HTERT RPE-1 (cell line): ENCODE results near the gene ABCC11.

ENCODE experiments used
- in situ Hi-C: fragments of 300-500 bp; cut with MboI; formaldehyde crosslinking; loops from 4 replicates; pipeline ENCODE4 v1.14.3; 2020; ENCODE audit warnings: low sequenced_read_pairs

The ABCC11 gene

GRCh38 chr16:48247311-48247710 lies at the start of gene ABCC11:
ABCC11 (minus strand) TSS chr16:48247539; CDS start chr16:48231921, 15,618 bp downstream.
- in situ Hi-C loops = no loop called here

GRCh38 chr16:48295488-48296281 lies 48.3 kb upstream of the ABCC11 start:
- in situ Hi-C loops = no loop called here

- in situ Hi-C loops = no loop called here
Observed at GRCh38 chr16:48294724-48295123, 47.4 kb upstream of the ABCC11 start.

DNA sequence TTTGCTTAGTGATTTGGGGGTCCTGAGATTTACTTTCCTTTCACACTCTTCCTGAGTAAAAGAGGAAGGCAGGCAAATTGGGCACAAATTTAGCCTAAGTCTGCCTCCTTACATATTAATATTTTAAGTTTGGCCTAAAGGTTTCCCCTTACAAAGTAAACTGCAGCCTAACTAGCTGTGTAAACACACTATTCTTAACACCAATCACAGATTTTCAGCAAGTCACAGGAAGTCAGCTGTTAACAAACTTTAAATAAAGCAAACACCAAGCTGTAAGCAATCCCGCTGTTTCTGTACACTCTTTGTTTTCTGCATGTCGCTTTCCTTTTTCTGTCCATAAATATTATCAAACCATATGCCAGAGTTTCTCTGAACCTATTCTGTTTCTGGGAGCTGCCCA lies 45.1 kb upstream of the ABCC11 start:
- in situ Hi-C loops = no loop called here

DNA sequence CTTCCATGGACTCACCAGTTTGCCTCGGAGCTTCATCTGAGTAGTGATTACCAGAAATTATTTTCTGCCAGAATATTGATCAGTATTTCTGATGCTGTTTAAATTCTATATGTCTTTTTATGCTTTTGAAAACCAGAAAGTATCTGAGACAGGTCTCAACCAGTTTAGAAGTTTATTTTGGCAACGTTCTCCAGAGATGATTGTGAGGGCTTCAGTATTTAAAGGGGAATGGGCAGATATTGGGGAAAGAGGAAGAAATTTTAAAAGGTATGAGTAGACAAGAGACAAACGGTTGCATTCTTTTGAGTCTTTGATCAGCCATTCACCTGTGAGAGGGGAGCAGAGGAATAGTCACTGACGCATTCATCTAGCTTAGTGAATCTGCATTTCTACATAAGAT lies 44.4 kb upstream of the ABCC11 start:
- in situ Hi-C loops = no loop called here

DNA sequence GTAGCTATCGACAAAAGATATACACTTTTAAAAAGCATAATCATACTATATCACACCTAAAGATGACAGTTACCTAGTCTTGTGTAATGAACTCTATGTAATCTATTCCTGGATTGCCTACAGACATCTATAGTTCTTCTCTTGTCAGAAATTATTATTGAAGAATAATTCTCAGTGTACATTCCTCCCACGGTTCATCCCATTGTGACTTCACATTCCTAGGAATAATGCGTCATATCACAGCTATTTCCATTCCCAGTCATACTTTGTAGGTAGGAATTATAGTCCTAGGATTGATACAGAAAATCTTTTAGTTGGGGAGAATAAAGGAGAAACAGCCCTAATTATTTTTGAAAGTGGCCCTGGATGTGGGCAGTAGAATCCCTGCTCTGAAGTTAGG lies 44.0 kb upstream of the ABCC11 start:
- in situ Hi-C loops = no loop called here

DNA sequence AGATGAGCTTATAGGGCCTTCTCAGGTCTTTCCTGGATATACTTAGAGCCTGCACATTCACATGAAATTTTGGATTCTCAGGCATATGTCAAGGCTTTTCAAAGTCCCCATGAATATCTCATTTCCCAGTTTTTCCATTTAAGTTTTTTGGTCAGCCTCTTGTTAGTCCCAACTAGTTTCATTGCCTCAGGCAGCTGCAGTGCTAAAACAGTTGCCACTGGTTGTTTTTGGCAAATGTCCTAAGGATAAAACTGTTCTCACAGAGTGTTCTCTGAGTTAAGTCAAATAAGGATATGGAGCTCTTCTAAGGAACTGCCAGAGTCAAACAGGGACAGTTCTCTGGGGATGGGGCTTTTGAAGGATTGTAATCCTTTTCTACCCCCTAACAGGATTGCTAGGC lies 39.9 kb upstream of the ABCC11 start:
- in situ Hi-C loops = no loop called here

DNA sequence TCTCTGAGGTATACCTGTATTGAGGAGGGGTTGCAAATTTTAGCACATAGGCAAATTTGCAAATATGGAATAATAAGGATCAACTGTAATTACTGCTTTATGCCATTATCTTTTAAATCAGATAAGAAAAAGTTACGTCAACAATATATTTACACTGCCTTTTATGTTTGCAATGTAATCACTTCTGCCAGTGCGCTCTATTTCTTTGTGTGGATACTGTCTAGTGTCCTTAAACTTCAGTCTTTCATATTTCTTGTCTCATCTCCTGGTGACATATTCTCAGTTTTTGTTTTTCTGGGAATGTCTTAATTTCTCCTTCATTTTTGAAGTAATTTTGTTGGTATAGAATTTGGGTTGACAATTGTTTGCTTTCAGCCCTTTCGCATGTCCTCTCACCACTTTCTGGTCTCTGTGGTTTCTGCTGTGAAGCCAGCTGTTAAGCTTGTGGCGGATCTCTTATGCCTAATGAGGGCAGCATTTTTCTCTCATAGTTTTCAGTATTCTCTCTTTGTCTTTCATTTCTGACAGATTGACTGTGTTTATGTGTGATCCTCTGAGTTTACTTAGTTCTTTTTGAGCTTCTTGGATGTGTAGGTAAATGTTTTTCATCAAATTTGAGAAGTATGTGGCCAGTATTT lies 37.6 kb upstream of the ABCC11 start:
- in situ Hi-C loops = no loop called here

DNA sequence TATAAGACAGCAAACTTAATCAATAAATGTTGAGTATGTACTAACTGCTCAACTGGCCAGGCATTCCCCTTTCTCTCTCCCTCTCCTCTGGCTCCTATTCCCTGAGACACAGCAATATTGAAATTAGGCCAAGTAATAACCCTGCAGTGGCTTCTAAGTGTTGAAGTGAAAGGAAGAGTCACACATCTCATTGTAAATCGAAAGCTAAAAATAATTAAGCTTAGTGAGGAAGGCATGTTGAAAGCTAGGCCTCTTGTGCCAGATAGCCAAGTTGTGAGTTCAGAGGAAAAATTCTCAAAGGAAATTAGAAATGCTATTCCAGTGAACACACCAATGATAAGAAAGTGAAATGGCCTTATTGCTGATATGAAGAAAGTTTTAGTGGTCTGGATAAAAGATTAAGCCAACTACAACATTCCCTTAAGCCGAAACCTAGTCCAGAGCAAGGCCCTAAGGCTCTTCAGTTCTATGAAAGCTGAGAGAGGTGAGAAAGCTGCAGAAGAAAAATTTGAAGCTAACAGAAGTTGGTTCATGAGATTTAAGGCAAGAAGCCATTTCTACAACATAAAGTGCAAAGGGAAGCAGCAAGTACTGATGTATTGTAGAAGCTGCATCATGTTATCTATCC lies 35.4 kb upstream of the ABCC11 start:
- in situ Hi-C loops = no loop called here

GRCh38 chr16:48280546-48280945 lies 33.2 kb upstream of the ABCC11 start:
- in situ Hi-C loops = no loop called here

GRCh38 chr16:48279199-48279598 lies 31.9 kb upstream of the ABCC11 start:
- in situ Hi-C loops = no loop called here

GRCh38 chr16:48277158-48277557 lies 29.8 kb upstream of the ABCC11 start:
- in situ Hi-C loops = no loop called here

- in situ Hi-C loops = no loop called here
Observed at GRCh38 chr16:48276102-48276501, 28.8 kb upstream of the ABCC11 start.

DNA sequence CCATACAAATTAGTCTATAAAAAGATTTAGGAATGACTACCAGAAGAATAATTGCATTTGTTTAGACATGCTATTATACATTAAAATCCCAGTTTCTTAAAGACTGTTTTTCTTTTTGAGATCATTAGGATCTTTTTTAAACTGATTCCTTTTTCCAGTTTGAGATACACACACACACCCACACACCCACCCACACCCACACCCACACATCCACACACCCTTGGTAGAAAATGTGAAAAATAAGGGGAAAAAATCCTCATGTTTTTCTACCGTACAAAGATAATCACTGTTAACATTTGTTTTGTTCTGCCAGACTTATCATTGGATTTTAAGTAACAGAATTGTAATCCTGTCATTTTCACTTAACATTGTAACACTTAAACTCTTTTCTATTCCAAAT lies 27.1 kb upstream of the ABCC11 start:
- in situ Hi-C loops = no loop called here

DNA sequence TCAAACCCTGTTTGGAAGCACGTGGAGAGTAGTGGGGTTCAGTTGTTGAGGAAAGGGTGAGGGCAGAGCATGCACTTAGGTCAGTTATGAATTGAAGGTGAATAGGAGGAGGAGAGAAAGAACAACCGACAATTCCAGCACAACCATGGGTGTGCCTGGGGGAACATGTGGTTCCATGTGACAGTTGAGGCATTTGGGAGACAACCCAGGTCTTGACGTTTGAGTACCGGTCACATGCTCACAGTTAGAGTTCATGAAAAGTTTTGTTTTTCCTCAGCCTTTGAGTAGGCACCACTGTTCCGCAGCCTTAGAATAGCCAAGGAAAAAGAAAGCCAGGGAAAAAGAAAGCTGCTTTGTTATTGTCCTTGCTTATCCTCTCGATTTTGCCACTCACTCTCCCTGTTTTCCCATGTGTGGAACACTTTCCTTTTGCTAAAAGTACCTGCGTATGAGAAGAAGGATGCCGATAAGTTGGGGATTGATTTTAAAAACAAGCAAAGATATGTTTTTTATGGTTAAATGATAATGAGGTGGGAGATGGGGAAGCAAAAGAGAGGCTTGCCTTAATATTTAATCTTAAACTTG lies 25.6 kb upstream of the ABCC11 start:
- in situ Hi-C loops = no loop called here

- in situ Hi-C loops = no loop called here
Observed at GRCh38 chr16:48271728-48272127, 24.4 kb upstream of the ABCC11 start.

- in situ Hi-C loops = no loop called here
Observed at GRCh38 chr16:48269011-48269410, 21.7 kb upstream of the ABCC11 start.

DNA sequence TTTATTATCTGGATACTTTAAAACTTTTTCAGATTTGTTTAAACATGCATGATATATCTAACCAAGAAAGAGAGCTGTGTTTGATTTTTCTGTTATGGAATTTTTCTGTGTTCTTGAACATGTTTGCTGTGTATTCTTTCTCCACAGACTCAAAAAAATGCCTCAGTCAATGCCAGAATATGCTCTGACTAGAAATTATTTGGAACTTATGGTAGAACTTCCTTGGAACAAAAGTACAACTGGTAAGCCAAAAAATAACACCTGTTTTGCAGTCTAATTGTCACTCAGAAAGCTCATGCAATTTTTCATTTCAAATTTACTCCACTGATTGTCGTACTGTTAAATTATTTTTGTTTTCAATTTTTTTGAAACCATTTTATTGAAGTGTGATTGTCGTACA lies 15.3 kb upstream of the ABCC11 start:
- in situ Hi-C loops = no loop called here

GRCh38 chr16:48261569-48261968 lies 14.2 kb upstream of the ABCC11 start:
- in situ Hi-C loops = no loop called here

- in situ Hi-C loops = no loop called here
Observed at GRCh38 chr16:48256579-48257177, 9.3 kb upstream of the ABCC11 start.

DNA sequence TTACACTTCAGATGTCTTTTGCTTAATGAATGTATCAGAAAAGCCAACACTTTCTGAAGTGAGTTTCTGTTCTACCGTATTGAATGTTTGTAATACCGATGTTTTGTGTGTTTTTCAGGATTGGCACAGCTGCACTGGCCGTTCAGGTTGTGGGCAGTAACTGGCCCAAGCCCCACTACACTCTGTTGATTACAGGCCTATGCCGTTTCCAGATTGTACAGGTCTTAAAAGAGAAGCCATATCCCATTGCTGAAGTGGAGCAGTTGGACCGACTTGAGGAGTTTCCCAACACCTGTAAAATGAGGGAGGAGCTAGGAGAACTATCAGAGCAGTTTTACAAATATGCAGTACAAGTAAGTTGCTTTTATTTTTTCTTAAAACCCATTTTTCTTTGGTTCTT lies 4.7 kb upstream of the ABCC11 start:
- in situ Hi-C loops = no loop called here
